ENCODE measurements around the gene SLC26A3.

- TF ChIP-seq, protein P1, sequence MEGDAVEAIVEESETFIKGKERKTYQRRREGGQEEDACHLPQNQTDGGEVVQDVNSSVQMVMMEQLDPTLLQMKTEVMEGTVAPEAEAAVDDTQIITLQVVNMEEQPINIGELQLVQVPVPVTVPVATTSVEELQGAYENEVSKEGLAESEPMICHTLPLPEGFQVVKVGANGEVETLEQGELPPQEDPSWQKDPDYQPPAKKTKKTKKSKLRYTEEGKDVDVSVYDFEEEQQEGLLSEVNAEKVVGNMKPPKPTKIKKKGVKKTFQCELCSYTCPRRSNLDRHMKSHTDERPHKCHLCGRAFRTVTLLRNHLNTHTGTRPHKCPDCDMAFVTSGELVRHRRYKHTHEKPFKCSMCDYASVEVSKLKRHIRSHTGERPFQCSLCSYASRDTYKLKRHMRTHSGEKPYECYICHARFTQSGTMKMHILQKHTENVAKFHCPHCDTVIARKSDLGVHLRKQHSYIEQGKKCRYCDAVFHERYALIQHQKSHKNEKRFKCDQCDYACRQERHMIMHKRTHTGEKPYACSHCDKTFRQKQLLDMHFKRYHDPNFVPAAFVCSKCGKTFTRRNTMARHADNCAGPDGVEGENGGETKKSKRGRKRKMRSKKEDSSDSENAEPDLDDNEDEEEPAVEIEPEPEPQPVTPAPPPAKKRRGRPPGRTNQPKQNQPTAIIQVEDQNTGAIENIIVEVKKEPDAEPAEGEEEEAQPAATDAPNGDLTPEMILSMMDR (IDR thresholded peaks at IDR 0.05), result no peak
- TF ChIP-seq POLR2AphosphoS5 (IDR thresholded peaks at IDR 0.05) (no peak), POLR2A (IDR thresholded peaks at IDR 0.05) (no peak)
Measured at GRCh38 chr7:107742678-107743566, 60.1 kb downstream of the SLC26A3 start.
